HCT116 (cell line): ENCODE results near the gene TTC27. TPM values are rescaled to one million over a fixed set of nuclear protein-coding genes. Genes with fewer than 3 reads are reported as not detected.

ENCODE experiments used
- ATAC-seq: fragments of 200-7000 bp; cut with Tn5 transposase; 2 replicates; pipeline ENCODE4 v1.9.1; 2020; ENCODE audit warnings: mild to moderate bottlenecking, moderate library complexity
- BruUV-seq: library from RNA; stranded (reverse); fragments of 400-500 nt; replicated peaks from 2 replicates; lab custom pipeline; 2021; lab: Mats Ljungman, UMichigan
- CTCF ChIA-PET: fragments of 300-600 bp; sonication (Branson Sonifier 250); formaldehyde crosslinking; loops from one replicate; lab custom pipeline; 2021; ENCODE audit warnings: antibody characterized with exemption; lab: Charles Lee
- POLR2A ChIA-PET: fragments of 300-600, 350-600 bp; sonication (Branson Sonifier 250); formaldehyde crosslinking; loops from one replicate; lab custom pipeline; 2021; ENCODE audit warnings: antibody characterized with exemption; lab: Charles Lee
- RAD21 ChIA-PET, 2 experiments: fragments of 300-600 bp; sonication (Branson Sonifier 250); formaldehyde crosslinking; loops; one replicate each; lab custom pipeline; 2023; ENCODE audit warnings: low total read pairs in 2 of 2; ENCODE audit not compliant: uncharacterized antibody in 2 of 2, unreplicated experiment in 2 of 2, low non-redundant PET in 1 of 2; lab: Charles Lee
- DNase-seq: peaks from one replicate; pipeline ENCODE4 v3.0.0-alpha.2; 2010; ENCODE audit warnings: low read depth, low spot score
- H2AFZ ChIP-seq: fragments of 200-600 bp; shearing (Covaris generic), sonication (generic); 2 replicates; pipeline ENCODE4 v1.6.1; 2017; ENCODE audit warnings: low read depth, mixed run types, mixed read lengths, antibody characterized with exemption, low read length; ENCODE audit not compliant: poor library complexity, severe bottlenecking
- H3K27ac ChIP-seq: 2 replicates; pipeline ENCODE4 v1.5.1; 2012; ENCODE audit warnings: low read depth, low read length
- H3K27me3 ChIP-seq: fragments of 200-600 bp; sonication (generic); 2 replicates; pipeline ENCODE4 v1.6.1; 2016; ENCODE audit warnings: mixed run types, low read length, mixed read lengths; ENCODE audit not compliant: insufficient read depth
- H3K36me3 ChIP-seq, 2 experiments: fragments of 200-500 bp in 1 of 2; fragments of 200-600 bp in 1 of 2; sonication (Bioruptor generic) in 1 of 2; sonication (generic) in 1 of 2; 2 replicates each; pipeline versions ENCODE4 v1.5.1 to v1.6.1; 2014 to 2016; ENCODE audit warnings: low read length in 2 of 2, inconsistent platforms in 1 of 2, mixed read lengths in 1 of 2, mixed run types in 1 of 2; ENCODE audit not compliant: insufficient read depth in 2 of 2, control insufficient read depth in 1 of 2
- H3K4me1 ChIP-seq, 2 experiments: fragments of 200-600 bp in 1 of 2; sonication (generic) in 1 of 2; 2 replicates each; pipeline versions ENCODE4 v1.5.1 to v1.6.1; 2012 to 2017; ENCODE audit warnings: low read length in 2 of 2, inconsistent platforms in 1 of 2, mild to moderate bottlenecking in 1 of 2, mixed read lengths in 1 of 2, mixed run types in 1 of 2, moderate library complexity in 1 of 2; ENCODE audit not compliant: insufficient read depth in 2 of 2, control insufficient read depth in 1 of 2
- H3K4me2 ChIP-seq: fragments of 200-600 bp; sonication (generic); 2 replicates; pipeline ENCODE4 v1.6.1; 2017; ENCODE audit warnings: mixed run types, low read length, mixed read lengths
- H3K4me3 ChIP-seq, 2 experiments: fragments of 200-600 bp in 1 of 2; sonication (generic) in 1 of 2; replicated peaks in 1 of 2; 2 replicates each; pipeline ENCODE4 v1.5.1; 2011 to 2016; ENCODE audit warnings: low read length in 2 of 2, control low read depth in 1 of 2, low read depth in 1 of 2, mild to moderate bottlenecking in 1 of 2, mixed read lengths in 1 of 2, mixed run types in 1 of 2
- H3K79me2 ChIP-seq: fragments of 200-600 bp; sonication (generic); 2 replicates; pipeline ENCODE4 v1.6.1; 2017; ENCODE audit warnings: mild to moderate bottlenecking, mixed run types, low read length, moderate library complexity, mixed read lengths; ENCODE audit not compliant: insufficient read depth
- H3K9ac ChIP-seq: fragments of 200-600 bp; sonication (generic); 2 replicates; pipeline ENCODE4 v1.6.1; 2016; ENCODE audit warnings: low read length, mixed read lengths
- H3K9me2 ChIP-seq: fragments of 200-600 bp; sonication (generic), shearing (Covaris generic); 2 replicates; pipeline ENCODE4 v1.6.1; 2017; ENCODE audit warnings: mixed run types, mild to moderate bottlenecking, moderate library complexity; ENCODE audit not compliant: insufficient read depth
- H3K9me3 ChIP-seq, 2 experiments: fragments of 200-500 bp in 1 of 2; fragments of 200-600 bp in 1 of 2; sonication (Bioruptor generic) in 1 of 2; sonication (generic) in 1 of 2; 2 replicates each; pipeline ENCODE4 v1.6.1; 2014 to 2017; ENCODE audit warnings: low read length in 2 of 2, mixed read lengths in 2 of 2, inconsistent platforms in 1 of 2, low read depth in 1 of 2, mild to moderate bottlenecking in 1 of 2, mixed run types in 1 of 2, moderate library complexity in 1 of 2; ENCODE audit not compliant: control insufficient read depth in 1 of 2, insufficient read depth in 1 of 2
- H4K20me1 ChIP-seq: fragments of 200-600 bp; sonication (generic), shearing (Covaris generic); 2 replicates; pipeline ENCODE4 v1.6.1; 2017; ENCODE audit warnings: mixed run types, mild to moderate bottlenecking, moderate library complexity; ENCODE audit not compliant: insufficient read depth
- ATF3 ChIP-seq: IDR thresholded peaks from 2 replicates; pipeline ENCODE4 v1.6.1; 2012
- CBX3 ChIP-seq: IDR thresholded peaks from 2 replicates; pipeline ENCODE4 v1.6.1; 2012; ENCODE audit warnings: low read depth
- CEBPB ChIP-seq: IDR thresholded peaks from 2 replicates; pipeline ENCODE4 v1.6.1; 2012; ENCODE audit warnings: low read depth
- CTCF ChIP-seq, 3 experiments: fragments of 200-600 bp in 1 of 3; sonication (generic) in 1 of 3; IDR thresholded peaks in 2 of 3; conservative IDR thresholded peaks in 1 of 3; 2 replicates each; pipeline ENCODE4 v1.5.1; 2012 to 2017; ENCODE audit warnings: low read depth in 2 of 3, low read length in 2 of 3, antibody characterized with exemption in 1 of 3, borderline replicate concordance in 1 of 3, control low read depth in 1 of 3, mild to moderate bottlenecking in 1 of 3, mixed read lengths in 1 of 3, mixed run types in 1 of 3, moderate library complexity in 1 of 3; ENCODE audit not compliant: insufficient read depth in 1 of 3
- EGR1 ChIP-seq: IDR thresholded peaks from 2 replicates; pipeline ENCODE4 v1.6.1; 2012; ENCODE audit warnings: low read depth
- ELF1 ChIP-seq: IDR thresholded peaks from 2 replicates; pipeline ENCODE4 v1.6.1; 2012; ENCODE audit warnings: low read depth, borderline replicate concordance
- EZH2 ChIP-seq: fragments of 200-600 bp; sonication (generic); IDR thresholded peaks from 2 replicates; pipeline ENCODE4 v1.6.1; 2017; ENCODE audit warnings: antibody characterized with exemption, mixed run types
- MAX ChIP-seq: IDR thresholded peaks from 2 replicates; pipeline ENCODE4 v1.6.1; 2012
- POLR2A ChIP-seq: IDR thresholded peaks from 2 replicates; pipeline ENCODE4 v1.7.0; 2011; ENCODE audit warnings: borderline replicate concordance; ENCODE audit not compliant: insufficient read depth, insufficient read length; ENCODE audit errors: extremely low read depth
- RAD21 ChIP-seq: IDR thresholded peaks from 2 replicates; pipeline ENCODE4 v1.6.1; 2012; ENCODE audit warnings: low read depth, mild to moderate bottlenecking
- SRF ChIP-seq: IDR thresholded peaks from 2 replicates; pipeline ENCODE4 v1.6.1; 2012; ENCODE audit warnings: low read depth
- TCF7L2 ChIP-seq: IDR thresholded peaks from 2 replicates; pipeline ENCODE4 v1.7.0; 2011; ENCODE audit warnings: borderline replicate concordance, inconsistent platforms; ENCODE audit not compliant: insufficient read depth, insufficient read length; ENCODE audit errors: extremely low read depth
- YY1 ChIP-seq: IDR thresholded peaks from 2 replicates; pipeline ENCODE4 v1.6.1; 2011; ENCODE audit warnings: low read length, low read depth, moderate library complexity, mild to moderate bottlenecking; ENCODE audit not compliant: insufficient replicate concordance; ENCODE audit errors: extremely low read depth
- ZBTB33 ChIP-seq: IDR thresholded peaks from 2 replicates; pipeline ENCODE4 v1.6.1; 2011; ENCODE audit warnings: mild to moderate bottlenecking, low read length, moderate library complexity; ENCODE audit not compliant: insufficient replicate concordance; ENCODE audit errors: extremely low read depth
- ZFX ChIP-seq: fragments of 450-650 bp; IDR thresholded peaks from 2 replicates; pipeline ENCODE4 v1.6.1; 2017
- ZNF274 ChIP-seq: fragments of 200-500 bp; sonication (Bioruptor generic); IDR thresholded peaks from 2 replicates; pipeline ENCODE4 v1.6.1; 2014; ENCODE audit warnings: mild to moderate bottlenecking, low read depth, low read length, inconsistent platforms
- intact Hi-C: fragments of 100-400 bp; cut with micrococcal nuclease; formaldehyde crosslinking; loops from 2 replicates; pipeline ENCODE4 v1.10.0; 2022
- total RNA-seq: library from RNA; stranded (reverse); gene quantifications from one replicate; pipeline ENCODE4 v1.2.1, GENCODE V29; 2021; ENCODE audit not compliant: unreplicated experiment

The TTC27 gene
- total RNA-seq, 1 experiment from 2014 or later = 24.4 TPM

GRCh38 chr2:32627814-32628579 lies at the start of gene TTC27 (continued):
- TF ChIP-seq CTCF (IDR thresholded peaks at IDR 0.05 in 2 of 3, conservative IDR thresholded peaks at IDR 0.05 in 1 of 3; ENCODE audit: borderline replicate concordance in 1 of 3, insufficient read depth in 1 of 3, low read depth in 2 of 3, low read length in 2 of 3) (no peak), TCF7L2 (no peak), EGR1 (no peak), SRF (no peak)

GRCh38 chr2:32591669-32592463 lies 36.0 kb upstream of the TTC27 start:
- Histone ChIP-seq H3K9me3 (no peaks in the 10 kb centered on the region), H3K79me2 (no peaks in the 10 kb centered on the region), H3K36me3 (peaks cover 0 to 5% of the 10 kb centered on the region in 2 experiments; a peak in 1 of 4 replicates), H3K4me3 (no peak overlapping the region), H3K9ac (no peak overlapping the region), H2AFZ (no peak overlapping the region), H3K9me2 (no peaks in the 10 kb centered on the region), H3K4me1 (no peaks in the 10 kb centered on the region), H4K20me1 (peaks cover 4% of the 10 kb centered on the region; the same call in 1 of the 2 replicates), H3K4me2 (no peak overlapping the region), H3K27ac (no peak overlapping the region), H3K27me3 (no peaks in the 10 kb centered on the region)
- ChIA-PET CTCF (no interaction called here), RAD21 (no interaction called here), POLR2A (no interaction called here)
- DNase-seq (no peak), ATAC-seq (no peak)
- BruUV-seq = no TSS peak
- intact Hi-C loops = no loop called here
- TF ChIP-seq MAX = no peak
- TF ChIP-seq ELF1 = no peak
- no peak for TF ChIP-seq TCF7L2
- no peak for TF ChIP-seq CBX3
- TF ChIP-seq ZFX = no peak
- TF ChIP-seq EZH2 = no peak
- no peak for TF ChIP-seq POLR2A
- no peak for TF ChIP-seq ZNF274
- no peak for TF ChIP-seq YY1
- TF ChIP-seq ZBTB33 = no peak
- TF ChIP-seq CEBPB = no peak
- TF ChIP-seq CTCF (IDR thresholded peaks at IDR 0.05 in 2 of 3, conservative IDR thresholded peaks at IDR 0.05 in 1 of 3; ENCODE audit: borderline replicate concordance in 1 of 3, insufficient read depth in 1 of 3, low read depth in 2 of 3, low read length in 2 of 3) = no peak
- TF ChIP-seq RAD21 = no peak
- no peak for TF ChIP-seq ATF3
